T-helper 1 cell treated with Interleukin-12 subunit alpha and Interleukin-12 subunit beta and Interleukin-4 antibody, amounts not matched to agents 30 μg/mL and 1 μg/mL, for 36 hours (primary cell): ENCODE data around the gene MRPL55.

Experiments used
- H3K27ac Mint-ChIP-seq: one replicate; pipeline ENCODE4 v1.8.0; 2021; ENCODE audit warnings: mild to moderate bottlenecking, mixed read lengths
- H3K27me3 Mint-ChIP-seq: one replicate; pipeline ENCODE4 v1.8.0; 2021; ENCODE audit warnings: low read depth, mixed read lengths
- H3K36me3 Mint-ChIP-seq: one replicate; pipeline ENCODE4 v1.8.0; 2021; ENCODE audit warnings: low read depth, mixed read lengths
- H3K4me1 Mint-ChIP-seq: one replicate; pipeline ENCODE4 v1.8.0; 2021; ENCODE audit warnings: low read depth, mixed read lengths
- H3K4me3 Mint-ChIP-seq: one replicate; pipeline ENCODE4 v1.8.0; 2021; ENCODE audit warnings: mild to moderate bottlenecking, moderate library complexity, mixed read lengths
- H3K9me3 Mint-ChIP-seq: one replicate; pipeline ENCODE4 v1.8.0; 2021; ENCODE audit warnings: mixed read lengths

MRPL55 gene

DNA sequence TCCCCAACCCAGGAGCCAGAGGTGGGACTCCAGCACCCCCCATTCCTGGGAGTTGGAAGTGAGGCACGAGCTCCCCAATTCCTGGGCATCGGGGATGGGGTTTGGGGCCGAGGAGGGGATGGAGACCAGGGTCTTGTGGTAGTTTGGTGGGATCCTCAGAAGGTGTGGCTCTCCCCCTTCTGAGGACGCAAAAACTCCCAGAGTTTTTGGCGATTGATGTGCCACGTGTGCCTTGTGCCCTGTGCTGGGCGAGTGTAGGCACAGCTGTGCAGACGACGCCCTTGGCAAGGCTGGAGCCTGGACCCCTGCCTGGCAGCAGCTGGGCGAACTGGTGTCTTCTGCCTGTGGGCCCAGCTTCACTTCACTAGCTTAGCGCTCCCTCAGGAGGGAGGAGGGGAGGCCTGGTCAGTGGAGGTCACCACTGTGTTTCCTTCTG is 33.6 kb upstream of the MRPL55 start:
- Mint-ChIP-seq H3K4me3 (peak overlapping the region; percentile 99), H3K27ac (peak overlapping the region; percentile 36), H3K9me3 (no peaks in the 10 kb centered on the region), H3K27me3 (no peaks in the 10 kb centered on the region), H3K4me1 (peaks cover 19% of the 10 kb centered on the region), H3K36me3 (peaks cover 2% of the 10 kb centered on the region)

DNA sequence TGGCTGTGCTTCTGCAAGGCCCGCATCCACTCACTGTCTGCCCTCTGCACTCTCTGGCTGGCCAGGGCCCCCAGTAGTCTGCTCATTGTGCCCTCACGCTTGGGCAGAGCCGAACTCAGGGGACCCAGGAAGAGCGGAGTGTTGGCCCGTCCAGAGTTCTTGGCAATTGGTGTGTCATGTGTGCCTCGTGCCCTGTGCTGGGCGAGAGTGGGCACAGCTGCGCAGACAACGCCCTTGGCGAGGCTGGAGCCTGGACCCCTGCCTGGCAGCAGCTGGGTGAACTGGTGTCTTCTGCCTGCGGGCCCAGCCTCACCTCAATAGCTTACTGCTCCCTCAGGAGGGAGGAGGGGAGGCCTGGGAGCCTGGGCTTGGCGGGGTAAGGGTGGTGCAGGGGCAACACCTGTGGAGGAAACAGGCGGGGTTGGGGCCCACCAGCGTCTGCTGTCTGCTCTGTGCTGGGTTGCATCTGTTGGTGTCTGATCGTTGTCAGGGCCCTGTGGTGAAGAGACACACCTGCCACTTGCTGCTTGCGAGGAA is 33.1 kb upstream of the MRPL55 start:
- Mint-ChIP-seq H3K27ac (peak overlapping the region; percentile 49), H3K27me3 (peaks cover 4% of the 10 kb centered on the region), H3K4me3 (peak overlapping the region; percentile 99), H3K4me1 (peaks cover 20% of the 10 kb centered on the region), H3K36me3 (peaks cover 2% of the 10 kb centered on the region), H3K9me3 (no peaks in the 10 kb centered on the region)

DNA sequence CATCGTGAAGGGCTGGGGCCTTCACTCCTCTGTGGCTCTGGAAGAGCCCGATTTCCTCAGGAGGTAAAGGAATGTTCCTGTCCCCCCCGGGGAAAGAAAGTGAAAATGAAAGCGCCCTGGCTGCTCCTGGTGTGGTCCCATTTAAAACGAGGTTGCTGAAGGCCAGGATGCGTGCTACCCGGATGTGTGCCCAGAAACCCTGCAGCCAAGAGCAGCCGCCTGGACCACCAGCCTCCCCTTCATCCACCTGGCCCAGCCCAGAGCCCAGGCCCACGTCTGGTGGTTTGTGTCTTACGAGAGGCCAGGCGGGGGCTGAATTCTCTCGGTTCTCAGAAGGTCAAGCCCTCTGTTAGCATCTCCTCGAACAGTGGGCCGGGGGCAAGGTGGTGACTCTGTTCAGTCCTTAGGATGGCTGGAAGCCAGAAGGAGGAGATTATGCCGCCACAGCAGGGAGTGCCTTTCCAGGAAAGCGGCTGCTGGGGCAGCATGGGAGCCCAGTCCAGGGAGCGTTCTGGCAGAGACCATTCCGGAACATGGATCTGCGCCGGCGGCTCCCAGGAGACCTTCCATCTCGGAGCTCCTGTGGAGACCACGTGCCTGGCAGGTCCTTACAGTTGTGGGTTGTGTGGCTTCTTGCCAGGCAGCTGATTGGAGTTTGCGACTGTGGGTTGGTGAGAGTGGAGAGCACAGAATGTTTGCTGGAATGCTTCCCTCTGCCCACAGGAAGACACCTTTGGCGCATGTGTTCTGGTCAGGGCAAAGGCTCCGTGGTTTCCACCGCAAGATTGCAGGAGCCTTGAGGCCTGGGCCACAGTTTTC is 32.3 kb upstream of the MRPL55 start:
- Mint-ChIP-seq H3K27me3 (peaks cover 11% of the 10 kb centered on the region), H3K36me3 (peaks cover 2% of the 10 kb centered on the region), H3K4me3 (peak overlapping the region; percentile 99), H3K27ac (peak overlapping the region; percentile 98), H3K9me3 (no peaks in the 10 kb centered on the region), H3K4me1 (peaks cover 26% of the 10 kb centered on the region)

DNA sequence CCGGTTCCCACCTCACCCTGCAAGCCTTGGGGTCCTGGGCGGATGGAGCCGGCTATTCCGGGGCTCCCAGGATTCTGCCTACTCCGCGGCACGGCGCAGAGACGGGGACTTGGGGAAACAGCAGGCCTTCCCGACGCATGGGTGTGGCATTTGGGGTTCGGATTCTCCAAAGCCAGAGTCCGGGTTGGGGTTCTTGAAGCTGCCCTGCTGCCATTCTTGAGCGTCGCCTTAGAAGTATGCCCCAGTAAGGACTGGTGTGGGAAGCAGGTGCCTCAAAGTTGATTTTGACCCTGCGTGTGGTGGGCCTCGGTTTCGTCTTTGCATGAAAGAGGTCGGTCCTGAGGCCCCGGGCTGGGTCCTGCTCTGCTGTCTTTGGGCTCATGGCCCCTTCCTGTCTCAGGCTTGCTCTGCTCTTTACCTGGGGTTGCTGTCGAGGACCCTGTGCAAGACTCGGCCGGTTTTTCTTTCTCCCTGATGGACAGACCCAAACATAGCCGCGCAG is 31.7 kb upstream of the MRPL55 start:
- Mint-ChIP-seq H3K9me3 (no peaks in the 10 kb centered on the region), H3K4me1 (peaks cover 26% of the 10 kb centered on the region), H3K4me3 (peak overlapping the region; percentile 99), H3K36me3 (peaks cover 2% of the 10 kb centered on the region), H3K27me3 (peaks cover 18% of the 10 kb centered on the region), H3K27ac (peak overlapping the region; percentile 98)

DNA sequence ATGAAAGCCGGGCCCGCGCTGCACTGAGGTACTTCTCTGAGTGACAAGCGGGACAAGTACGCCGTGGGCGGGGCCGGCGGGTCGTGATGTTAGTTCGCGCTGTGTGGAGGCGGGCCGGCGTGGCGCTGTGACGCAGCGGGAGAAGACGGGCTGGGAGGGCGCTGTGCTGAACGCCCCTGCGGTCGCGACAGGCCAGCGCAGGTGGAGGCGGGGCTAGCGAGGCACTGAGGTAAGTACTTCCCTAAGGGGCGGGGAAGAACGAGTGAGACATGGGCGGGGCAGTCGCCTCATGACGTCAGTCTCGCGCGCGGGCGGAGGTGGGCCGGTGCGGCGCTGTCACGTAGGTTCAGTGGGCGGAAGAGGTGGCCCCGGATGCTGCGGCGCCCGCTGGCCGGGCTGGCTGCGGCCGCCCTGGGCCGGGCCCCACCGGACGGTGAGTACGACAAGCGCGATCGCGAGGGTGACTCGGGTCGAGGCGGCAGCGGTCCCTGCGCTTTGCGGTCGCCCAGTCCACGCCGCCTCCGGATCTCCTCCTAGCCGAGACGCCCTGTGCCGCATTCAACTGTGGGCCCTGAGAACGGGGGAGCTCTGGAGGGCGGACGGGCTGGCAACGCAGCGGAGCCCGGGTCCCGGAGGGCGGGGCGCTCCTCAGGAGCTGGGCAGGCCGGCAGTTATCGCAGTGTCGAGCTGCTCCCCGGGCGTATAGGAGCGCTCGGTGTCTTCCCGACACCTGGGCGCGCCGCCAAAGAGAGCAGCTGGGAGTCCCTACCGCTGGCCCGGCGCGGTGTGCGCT is 31.0 kb upstream of the MRPL55 start, which contains the start of gene GUK1:
GUK1 (plus strand) TSS at position 349 of the 793 bp plus-strand sequence; CDS start at position 373, 24 bp downstream.
- peaks cover 26% of the 10 kb centered on the region for H3K4me1 Mint-ChIP-seq
- H3K27me3 Mint-ChIP-seq: peaks cover 20% of the 10 kb centered on the region
- peaks cover 2% of the 10 kb centered on the region for H3K36me3 Mint-ChIP-seq
- H3K4me3 Mint-ChIP-seq: peak within 1 kb of the TSS; percentile 99
- H3K9me3 Mint-ChIP-seq: no peaks in the 10 kb centered on the region
- H3K27ac Mint-ChIP-seq: peak within 1 kb of the TSS; percentile 99

DNA sequence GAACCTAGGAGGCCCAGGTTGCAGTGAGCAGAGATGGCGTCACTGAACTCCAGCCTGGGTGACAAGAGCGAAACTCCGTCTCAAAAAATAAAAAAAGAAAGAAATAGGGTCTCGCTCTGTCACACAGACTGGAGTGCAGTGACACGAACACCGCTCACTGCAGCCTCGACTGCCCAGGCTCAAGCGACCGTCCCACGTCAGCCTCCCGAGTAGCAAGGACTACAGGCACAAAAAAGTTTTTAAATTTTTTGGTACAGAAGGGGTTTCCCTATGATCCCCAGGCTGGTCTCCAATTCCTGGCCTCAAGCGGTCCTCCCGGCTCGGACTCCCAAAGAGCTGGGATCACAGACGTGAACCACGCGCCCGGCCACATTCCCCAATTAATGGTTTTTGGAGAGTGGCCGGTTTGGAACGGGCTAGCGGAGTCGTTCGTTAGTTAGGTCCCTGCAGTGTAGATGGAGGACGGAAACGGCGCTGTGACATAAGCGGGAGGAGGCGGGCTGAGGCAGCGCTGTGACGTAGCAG is 30.4 kb upstream of the MRPL55 start:
- Mint-ChIP-seq H3K4me3 (peak overlapping the region; percentile 99), H3K27ac (peak overlapping the region; percentile 99), H3K27me3 (peaks cover 27% of the 10 kb centered on the region), H3K4me1 (peaks cover 26% of the 10 kb centered on the region), H3K36me3 (peaks cover 2% of the 10 kb centered on the region), H3K9me3 (no peaks in the 10 kb centered on the region)

DNA sequence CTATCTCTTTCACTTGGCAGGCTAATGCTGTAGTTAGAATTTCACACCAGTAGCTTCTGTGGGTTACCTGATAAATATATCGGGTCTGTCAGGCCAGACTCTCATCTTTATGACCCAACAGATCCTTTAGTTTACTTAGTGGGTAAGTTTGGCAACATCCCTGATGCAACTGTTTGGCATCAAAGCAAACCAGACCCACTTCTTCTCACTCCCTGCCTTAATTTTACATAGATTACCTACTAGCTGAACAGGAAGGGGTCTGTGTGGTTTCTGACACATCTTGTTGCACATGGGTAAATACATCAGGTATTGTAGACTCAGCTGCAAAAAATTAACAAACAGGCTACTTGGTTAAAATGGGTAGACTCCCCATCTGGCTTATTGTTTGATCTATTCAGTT is 27.8 kb upstream of the MRPL55 start:
- no peak overlapping the region for H3K4me3 Mint-ChIP-seq
- H3K27me3 Mint-ChIP-seq: peaks cover 32% of the 10 kb centered on the region
- peaks cover 11% of the 10 kb centered on the region for H3K4me1 Mint-ChIP-seq
- H3K27ac Mint-ChIP-seq: no peak overlapping the region
- H3K36me3 Mint-ChIP-seq: peaks cover 2% of the 10 kb centered on the region
- no peaks in the 10 kb centered on the region for H3K9me3 Mint-ChIP-seq

DNA sequence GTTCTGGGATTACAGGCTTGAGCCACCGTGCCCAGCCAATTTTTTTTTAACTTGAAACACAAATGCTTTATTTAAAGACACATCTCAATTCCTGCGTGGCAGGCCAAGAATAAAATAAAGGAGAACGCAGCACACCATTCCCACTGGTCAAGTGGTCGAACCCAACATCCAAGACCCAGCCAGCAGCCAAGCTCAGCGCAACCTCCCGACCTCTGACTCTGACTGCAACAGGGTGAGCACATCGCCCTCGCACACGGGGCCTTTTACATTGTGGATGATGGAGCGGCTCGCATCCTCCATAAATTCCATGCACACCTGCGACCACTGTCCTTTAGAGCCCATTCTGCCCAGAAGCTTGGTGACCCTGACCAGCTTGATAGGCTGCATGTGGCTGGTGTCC is 25.5 kb upstream of the MRPL55 start:
- Mint-ChIP-seq H3K9me3 (no peaks in the 10 kb centered on the region), H3K4me1 (peaks cover 12% of the 10 kb centered on the region), H3K4me3 (no peak overlapping the region), H3K27me3 (peaks cover 42% of the 10 kb centered on the region), H3K36me3 (no peaks in the 10 kb centered on the region), H3K27ac (no peak overlapping the region)

DNA sequence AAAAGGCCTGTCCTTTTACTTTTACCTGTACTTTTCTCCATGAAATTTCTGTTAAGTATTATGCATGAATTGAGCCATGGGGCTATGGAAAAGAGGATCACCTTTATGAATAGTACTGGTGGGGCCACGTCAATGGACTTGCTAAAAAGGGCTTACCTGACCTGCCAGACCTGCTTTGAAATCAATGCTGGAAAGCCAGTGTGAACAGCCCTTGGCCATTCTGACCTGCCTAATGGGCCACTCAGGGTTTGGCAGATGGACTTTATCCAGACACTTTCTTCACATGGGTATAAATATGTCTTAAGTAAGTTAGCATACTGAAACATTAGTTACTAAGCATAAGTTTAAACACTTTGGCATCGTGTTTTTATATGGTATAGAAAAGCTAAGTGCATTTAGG is 22.7 kb upstream of the MRPL55 start:
- Mint-ChIP-seq H3K4me1 (peaks cover 5% of the 10 kb centered on the region), H3K27ac (no peak overlapping the region), H3K36me3 (no peaks in the 10 kb centered on the region), H3K27me3 (peaks cover 34% of the 10 kb centered on the region), H3K4me3 (no peak overlapping the region), H3K9me3 (no peaks in the 10 kb centered on the region)

DNA sequence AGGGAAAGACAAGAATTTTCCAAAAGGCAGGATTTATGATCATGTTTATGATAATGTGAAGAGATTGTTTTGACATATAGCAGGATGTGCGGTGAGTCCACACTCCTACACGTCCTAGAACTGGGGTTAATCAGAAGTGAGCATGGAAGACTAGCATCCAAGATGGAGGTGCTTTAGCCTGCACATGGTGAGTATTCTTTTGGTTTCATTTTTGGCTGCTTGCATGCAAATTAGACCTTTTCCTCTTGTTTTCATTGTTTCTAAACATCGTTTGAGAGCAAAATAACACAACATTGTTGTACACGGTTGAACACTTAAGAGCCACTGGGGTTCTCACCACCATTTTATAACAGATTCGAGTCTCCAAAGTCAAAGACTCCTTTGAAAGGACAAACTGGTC is 16.1 kb upstream of the MRPL55 start:
- Mint-ChIP-seq H3K4me1 (peaks cover 3% of the 10 kb centered on the region), H3K9me3 (no peaks in the 10 kb centered on the region), H3K4me3 (no peak overlapping the region), H3K36me3 (no peaks in the 10 kb centered on the region), H3K27ac (no peak overlapping the region), H3K27me3 (peaks cover 4% of the 10 kb centered on the region)

DNA sequence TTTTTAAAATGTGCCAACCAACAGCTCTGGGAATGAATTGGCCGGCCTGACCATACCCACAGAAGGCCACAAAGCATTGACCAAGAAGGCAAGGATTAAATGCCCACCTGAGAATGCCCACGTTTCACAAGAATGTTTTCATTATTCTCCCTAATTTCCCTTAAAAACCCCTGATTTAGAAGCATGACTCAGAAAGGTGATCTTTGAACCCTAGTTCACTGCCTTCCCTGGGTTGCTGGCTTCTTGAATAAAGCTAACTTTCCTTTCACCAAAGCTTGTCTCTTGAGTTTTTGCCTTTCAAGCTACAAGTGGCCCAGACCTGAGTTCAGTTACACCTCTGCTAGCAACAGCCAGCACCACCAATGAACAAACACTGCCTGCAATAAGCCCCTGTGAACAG is 14.4 kb upstream of the MRPL55 start:
- peaks cover 3% of the 10 kb centered on the region for H3K4me1 Mint-ChIP-seq
- peaks cover 4% of the 10 kb centered on the region for H3K27me3 Mint-ChIP-seq
- H3K36me3 Mint-ChIP-seq: no peaks in the 10 kb centered on the region
- H3K4me3 Mint-ChIP-seq: no peak overlapping the region
- H3K27ac Mint-ChIP-seq: no peak overlapping the region
- H3K9me3 Mint-ChIP-seq: no peaks in the 10 kb centered on the region

DNA sequence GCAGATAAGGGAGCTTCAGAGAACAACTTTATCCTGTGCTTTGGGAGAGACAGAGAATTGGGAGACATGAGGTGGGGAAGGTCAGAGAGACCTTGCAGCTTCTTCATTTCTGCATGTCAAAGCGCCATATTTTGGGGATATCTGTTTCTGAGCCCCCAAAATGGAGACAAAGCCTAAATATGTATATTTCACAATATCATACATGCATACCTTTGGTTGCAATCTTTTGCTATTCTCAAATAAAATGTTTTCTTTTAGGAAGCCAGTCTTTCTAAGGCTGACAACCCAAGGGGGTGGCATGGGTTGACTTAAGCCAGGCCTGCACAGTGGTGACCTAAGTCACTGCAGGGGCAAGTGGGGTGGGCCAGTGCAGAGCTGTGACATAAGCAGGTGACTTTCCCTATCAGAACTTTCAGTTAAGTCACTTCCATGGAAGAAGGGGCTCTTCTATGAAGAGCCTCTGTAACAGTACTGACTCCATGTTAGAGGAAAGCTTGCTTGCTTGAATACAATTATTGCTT is 13.9 kb upstream of the MRPL55 start:
- Mint-ChIP-seq H3K27me3 (peaks cover 4% of the 10 kb centered on the region), H3K27ac (no peak overlapping the region), H3K4me3 (no peak overlapping the region)

DNA sequence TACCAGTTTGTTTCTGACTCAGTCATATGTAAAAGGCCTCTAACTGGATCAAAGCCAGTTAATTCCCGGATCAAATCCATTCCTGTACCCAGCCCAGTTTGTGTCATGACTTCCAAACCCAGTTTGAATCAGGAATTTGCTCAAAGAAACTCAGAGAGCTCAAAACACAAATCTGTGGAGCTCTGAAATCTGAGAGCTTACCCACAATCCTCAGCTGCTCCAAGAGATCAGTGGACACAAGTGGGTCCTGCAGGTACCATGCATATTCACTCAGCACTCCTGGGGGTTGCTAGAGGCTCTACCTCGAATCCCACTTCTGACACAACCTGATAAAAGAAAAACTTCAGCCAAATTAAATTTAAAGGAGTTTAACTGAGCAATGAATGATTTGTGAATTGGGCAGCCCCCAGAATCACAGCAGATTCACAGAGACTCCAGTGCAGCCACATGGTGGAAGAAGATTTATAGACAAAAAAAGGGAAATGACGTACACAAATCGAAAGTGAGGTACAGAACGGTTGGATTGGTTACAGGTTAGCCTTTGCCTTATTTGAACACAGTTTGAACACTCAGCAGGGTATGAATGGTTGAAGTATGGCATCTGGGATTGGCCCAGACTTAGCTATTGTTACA is 11.9 kb upstream of the MRPL55 start:
- H3K9me3 Mint-ChIP-seq: peaks cover 13% of the 10 kb centered on the region
- H3K27me3 Mint-ChIP-seq: peaks cover 4% of the 10 kb centered on the region
- peaks cover 3% of the 10 kb centered on the region for H3K4me1 Mint-ChIP-seq
- no peak overlapping the region for H3K4me3 Mint-ChIP-seq
- peaks cover 5% of the 10 kb centered on the region for H3K36me3 Mint-ChIP-seq
- no peak overlapping the region for H3K27ac Mint-ChIP-seq

More for the DNA sequence above, 13.9 kb upstream of the MRPL55 start:
- H3K36me3 Mint-ChIP-seq: peaks cover 2% of the 10 kb centered on the region
- peaks cover 3% of the 10 kb centered on the region for H3K4me1 Mint-ChIP-seq
- H3K9me3 Mint-ChIP-seq: peaks cover 4% of the 10 kb centered on the region

DNA sequence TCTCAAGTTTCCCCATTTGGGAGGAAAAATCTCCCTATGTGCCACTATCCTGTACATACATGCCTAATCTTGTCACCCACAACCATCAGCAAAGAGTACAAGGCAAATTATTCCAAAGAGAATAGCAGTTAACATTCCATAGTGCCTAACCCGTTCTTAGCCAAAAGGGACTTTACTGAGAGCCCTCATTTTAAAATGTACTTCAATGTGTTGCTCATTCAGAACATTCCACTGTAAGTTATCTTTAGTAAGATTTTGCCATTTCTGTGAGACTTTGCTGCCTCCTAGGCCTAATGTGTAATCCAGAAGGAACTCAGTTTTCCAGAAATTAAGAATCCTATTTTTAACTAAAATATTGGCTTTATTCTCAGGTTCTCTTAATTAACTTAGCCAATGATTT is 11.3 kb upstream of the MRPL55 start:
- Mint-ChIP-seq H3K36me3 (peaks cover 5% of the 10 kb centered on the region), H3K27ac (no peak overlapping the region), H3K4me3 (no peak overlapping the region), H3K9me3 (peaks cover 13% of the 10 kb centered on the region), H3K4me1 (peaks cover 3% of the 10 kb centered on the region), H3K27me3 (peaks cover 4% of the 10 kb centered on the region)
